RPMI8226 (cell line): ENCODE results near the gene GPHB5.
"Not testable (repeated sequence)": the region's sequence is repeated elsewhere in the genome, so short reads cannot be mapped to it uniquely, and the experiment has no call there.

Experiments
- DNase-seq: peaks from one replicate; pipeline ENCODE4 v3.0.0-alpha.2; 2015

Gene GPHB5

GRCh38 chr14:63292805-63293204 lies 25.9 kb downstream of the GPHB5 start:
- DNase-seq = no peak

DNA sequence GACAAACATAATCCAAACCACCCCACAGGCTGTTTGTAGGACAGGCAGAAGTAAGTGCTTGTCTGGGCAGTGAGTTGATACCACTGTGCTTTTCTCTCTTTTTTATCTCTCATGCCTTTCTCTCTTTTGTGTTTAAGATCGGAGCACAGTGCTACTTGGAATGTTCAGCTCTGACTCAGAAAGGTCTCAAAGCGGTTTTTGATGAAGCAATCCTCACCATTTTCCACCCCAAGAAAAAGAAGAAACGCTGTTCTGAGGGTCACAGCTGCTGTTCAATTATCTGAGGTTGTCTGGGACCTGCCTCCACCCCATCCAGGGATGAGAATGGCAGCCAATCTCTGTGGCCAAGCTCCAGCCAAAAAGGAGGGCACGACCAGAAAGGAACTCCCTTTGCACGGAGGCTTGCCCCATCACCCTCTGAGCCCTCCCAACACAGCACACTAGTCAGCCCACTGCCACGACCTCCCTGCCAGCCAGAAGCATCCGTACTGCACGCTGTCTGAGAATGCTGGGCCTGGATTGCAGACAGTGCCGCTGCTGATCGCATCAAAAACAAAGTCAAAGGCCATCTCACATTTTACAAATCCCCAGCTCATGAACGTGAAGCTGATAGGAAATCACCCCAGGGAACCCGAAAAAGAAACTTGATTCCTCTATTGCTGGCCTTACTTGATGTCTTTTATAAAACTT lies 27.8 kb downstream of the GPHB5 start:
- DNase-seq = no peak

- no peak for DNase-seq
Observed at GRCh38 chr14:63288853-63289252, 29.9 kb downstream of the GPHB5 start.

GRCh38 chr14:63287666-63288483 lies 30.9 kb downstream of the GPHB5 start:
- no peak for DNase-seq

DNA sequence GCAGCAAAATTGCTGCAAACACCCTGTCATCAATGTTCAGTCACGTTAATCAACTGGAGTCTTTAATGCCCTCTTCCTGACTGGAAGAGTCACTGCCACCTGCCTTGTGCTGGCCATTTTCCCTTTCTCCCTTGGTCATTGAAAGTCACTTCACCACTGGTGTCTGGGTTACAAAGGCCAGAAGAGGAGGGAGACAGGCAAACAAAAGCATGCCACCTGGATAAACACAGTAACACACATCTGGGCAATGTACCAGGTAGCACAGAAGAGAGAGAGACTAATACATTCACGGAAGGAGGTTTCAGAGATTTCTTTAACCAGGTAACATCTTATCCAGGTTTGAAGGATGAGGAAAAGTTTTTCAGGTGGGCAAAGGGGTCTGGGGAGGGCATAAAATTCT lies 32.7 kb downstream of the GPHB5 start:
- no peak for DNase-seq

GRCh38 chr14:63283884-63284248 lies 34.9 kb downstream of the GPHB5 start:
- no peak for DNase-seq

DNA sequence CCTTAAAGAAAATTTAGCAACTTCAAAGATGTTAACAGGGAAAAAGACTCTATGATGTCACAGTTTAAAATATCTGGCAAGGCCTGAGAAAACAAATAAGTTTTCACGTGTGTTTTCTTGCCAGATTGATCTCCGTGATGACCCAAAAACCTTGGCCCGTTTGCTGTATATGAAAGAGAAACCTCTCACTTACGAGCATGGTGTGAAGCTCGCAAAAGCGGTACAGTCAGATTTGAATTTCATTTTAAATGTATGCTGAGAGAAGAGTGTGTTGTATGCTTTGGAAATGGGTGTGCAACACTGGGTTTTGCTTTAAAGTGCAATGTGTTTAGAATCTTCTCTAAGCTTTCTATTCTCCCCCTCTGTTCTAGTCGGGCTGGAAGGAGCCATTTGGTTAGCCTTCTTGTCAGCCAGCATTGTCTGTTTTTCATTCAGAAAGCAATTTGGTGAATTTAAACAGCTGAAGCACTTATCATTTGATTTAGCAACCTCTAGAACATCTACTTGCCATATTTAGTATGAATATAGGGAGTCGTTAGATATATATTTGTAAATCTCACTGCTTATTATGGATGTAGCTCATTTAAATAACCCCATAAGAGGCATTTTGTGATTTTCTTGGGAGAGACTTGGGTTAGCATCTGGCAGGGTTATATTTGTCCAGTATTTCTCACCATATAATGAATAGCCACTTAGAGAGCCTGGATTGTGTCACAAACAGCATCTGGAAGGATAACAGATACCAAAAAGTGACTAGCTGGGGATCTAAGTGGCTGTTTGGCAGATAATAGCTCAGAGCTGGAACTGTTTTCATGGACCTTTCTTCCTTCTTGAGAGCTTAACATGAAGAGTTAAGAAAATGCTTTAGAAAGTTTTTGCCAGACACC lies 35.5 kb downstream of the GPHB5 start:
- DNase-seq = no peak

DNA sequence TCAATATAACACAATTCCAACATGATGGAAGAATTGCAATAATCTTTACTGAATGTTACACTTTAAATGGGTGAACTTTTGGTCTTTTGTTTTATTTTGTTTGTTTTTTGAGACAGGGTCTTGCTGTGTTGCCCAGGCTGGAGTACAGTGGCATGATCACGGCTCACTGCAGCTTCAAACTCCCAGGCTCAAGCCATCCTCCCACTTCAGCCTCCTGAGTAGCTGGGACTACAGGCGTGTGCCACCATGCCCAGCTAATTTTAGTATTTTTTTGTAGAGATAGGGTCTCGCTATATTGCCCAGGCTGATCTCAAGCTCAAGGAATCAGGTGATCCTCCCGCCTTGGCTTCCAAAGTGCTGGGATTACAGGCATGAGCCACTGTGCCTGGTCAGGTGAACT lies 38.8 kb downstream of the GPHB5 start:
- DNase-seq = not testable (repeated sequence)

DNA sequence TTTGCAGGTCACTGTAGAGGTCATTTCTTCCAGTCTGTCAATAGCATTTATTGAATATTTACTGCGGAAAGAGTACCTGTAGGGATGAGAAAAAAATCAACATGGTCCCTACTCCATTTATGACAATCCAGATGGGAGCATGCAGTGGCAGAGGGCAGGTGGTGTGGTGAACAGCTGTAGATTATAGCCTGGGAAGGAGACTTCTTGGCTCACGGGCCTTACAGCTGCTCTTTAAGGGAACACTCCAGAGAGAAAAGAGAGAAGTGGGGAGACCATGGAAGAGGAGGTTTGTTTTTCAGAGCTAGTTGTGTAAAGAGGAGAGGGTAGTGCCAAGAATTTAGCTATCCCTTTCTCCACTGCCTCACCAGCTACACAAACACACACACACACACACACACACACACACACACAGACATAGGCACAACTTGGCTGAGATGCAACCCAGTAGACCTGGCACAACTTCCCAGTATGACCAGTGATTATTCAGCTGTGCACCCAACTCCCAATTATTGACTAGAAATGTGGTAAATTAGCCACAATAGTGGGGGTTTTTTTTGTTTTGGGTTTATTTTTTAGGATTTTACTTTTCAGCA lies 41.0 kb downstream of the GPHB5 start:
- DNase-seq = no peak

GRCh38 chr14:63276492-63277342 lies 42.0 kb downstream of the GPHB5 start:
- DNase-seq = no peak

GRCh38 chr14:63276016-63276415 lies 42.7 kb downstream of the GPHB5 start:
- no peak for DNase-seq

- peak; percentile 9 for DNase-seq
Observed at GRCh38 chr14:63275611-63276010, 43.1 kb downstream of the GPHB5 start.

DNA sequence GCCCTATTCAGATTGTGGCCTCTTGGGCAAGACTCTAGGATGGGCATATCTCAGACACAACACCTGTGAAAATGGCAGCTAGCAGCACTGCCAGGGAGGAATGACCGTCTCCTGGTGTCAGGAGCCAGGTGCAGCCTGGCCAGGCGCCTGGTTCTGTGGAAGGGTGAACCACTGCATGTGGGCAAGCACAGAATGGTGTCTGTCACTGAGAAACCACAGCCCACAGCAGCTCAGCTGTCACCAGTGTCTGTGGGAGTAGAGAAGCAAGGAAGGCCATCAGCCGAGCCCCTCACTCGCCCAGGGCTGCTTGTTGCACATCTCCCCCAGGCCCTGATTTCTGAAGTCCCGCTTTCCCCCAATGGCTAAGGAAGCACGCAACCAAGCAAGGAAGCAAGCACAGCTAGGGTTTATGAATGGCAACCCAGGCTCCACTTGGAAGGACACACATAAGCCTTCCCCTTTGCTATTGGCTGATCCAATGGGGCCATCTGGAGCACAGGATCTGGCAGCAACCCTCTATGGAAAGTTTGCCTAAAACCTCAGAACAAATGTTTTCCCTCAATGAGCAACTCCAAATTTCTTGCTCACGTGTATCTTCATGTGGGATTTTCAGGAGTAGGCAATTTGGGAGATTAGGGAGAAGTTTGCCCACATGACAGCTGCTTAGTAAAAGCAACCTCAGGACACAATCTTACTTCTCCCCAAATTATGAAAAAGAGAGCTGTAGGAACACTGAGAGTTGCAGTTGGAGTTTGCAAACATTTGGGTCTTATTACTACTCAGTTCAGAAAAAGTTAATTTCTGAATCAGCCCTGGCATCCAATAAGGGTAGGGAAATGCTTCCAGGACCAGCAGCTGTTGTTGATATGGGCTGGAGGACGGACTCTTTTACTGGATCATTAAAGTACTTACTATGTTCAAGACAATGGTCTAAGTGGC lies 44.7 kb downstream of the GPHB5 start:
- DNase-seq = peak; percentile 6

DNA sequence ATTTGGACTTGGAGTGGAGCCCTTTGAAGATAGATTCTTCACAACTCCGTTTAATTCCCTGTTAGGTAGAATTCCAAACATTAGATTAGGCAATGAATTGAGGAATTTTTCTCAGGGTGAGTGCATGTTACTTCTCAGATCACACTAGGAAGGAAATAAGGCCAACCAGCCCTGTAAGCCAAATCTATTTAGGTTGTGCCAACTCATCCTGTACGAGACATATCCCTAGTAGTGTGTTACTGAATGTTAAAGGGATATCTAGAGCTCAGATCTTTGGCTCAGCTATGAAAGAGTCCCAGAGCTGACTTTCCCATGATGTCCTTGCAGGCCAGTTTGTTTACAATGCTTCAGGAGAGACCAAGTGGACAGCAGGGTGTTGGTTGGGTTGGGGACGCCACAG lies 45.6 kb downstream of the GPHB5 start:
- DNase-seq = no peak

GRCh38 chr14:63269561-63270225 lies 49.0 kb downstream of the GPHB5 start:
- DNase-seq = no peak

GRCh38 chr14:63268771-63269170 lies 50.0 kb downstream of the GPHB5 start:
- no peak for DNase-seq

GRCh38 chr14:63267171-63267570 lies 51.6 kb downstream of the GPHB5 start:
- no peak for DNase-seq

GRCh38 chr14:63266106-63266505 lies 52.6 kb downstream of the GPHB5 start:
- DNase-seq = no peak
